IMR-90 (cell line): ENCODE data around the gene EIF6. TPM values are rescaled to one million over a fixed set of nuclear protein-coding genes. Genes with fewer than 3 reads are reported as not detected.

Experiments
- ATAC-seq: fragments of 200-7000 bp; cut with Tn5 transposase; 2 replicates; pipeline ENCODE4 v1.9.1; 2020; ENCODE audit warnings: low read depth, mild to moderate bottlenecking, moderate library complexity
- BruUV-seq: library from RNA; stranded (reverse); fragments of 400-500 nt; replicated peaks from 2 replicates; lab custom pipeline; 2021; lab: Mats Ljungman, UMichigan
- CTCF ChIA-PET: fragments of 300-600 bp; formaldehyde crosslinking; extraction: SDS; loops from one replicate; lab custom pipeline; 2021; ENCODE audit warnings: antibody characterized with exemption; lab: Yijun Ruan, JAX
- POLR2A ChIA-PET: fragments of 300-600 bp; sonication (Branson Sonifier 250); formaldehyde crosslinking; loops from one replicate; lab custom pipeline; 2022; ENCODE audit warnings: antibody characterized with exemption; ENCODE audit not compliant: unreplicated experiment; lab: Charles Lee
- DNase-seq: peaks from one replicate; pipeline ENCODE4 v3.0.0; 2013
- H2AFZ ChIP-seq: replicated peaks from 2 replicates; pipeline ENCODE3; 2013; ENCODE audit warnings: low read length, mild to moderate bottlenecking; ENCODE audit not compliant: poor library complexity
- H2AK5ac ChIP-seq: 2 replicates; pipeline ENCODE4 v1.6.1; 2013; ENCODE audit warnings: low read depth, low read length, inconsistent platforms
- H2AK9ac ChIP-seq: replicated peaks from 2 replicates; pipeline ENCODE3; 2013; ENCODE audit warnings: mild to moderate bottlenecking, low read depth, low read length, moderate library complexity; ENCODE audit not compliant: poor library complexity
- H2BK120ac ChIP-seq: 2 replicates; pipeline ENCODE4 v1.6.1; 2013; ENCODE audit warnings: low read depth, low read length, inconsistent platforms
- H2BK15ac ChIP-seq: 3 replicates; pipeline ENCODE4 v1.6.1; 2013; ENCODE audit warnings: low read depth, low read length, inconsistent platforms
- H2BK20ac ChIP-seq: 2 replicates; pipeline ENCODE4 v1.6.1; 2013; ENCODE audit warnings: low read depth, mild to moderate bottlenecking, inconsistent platforms, low read length, moderate library complexity
- H2BK5ac ChIP-seq: 2 replicates; pipeline ENCODE4 v1.6.1; 2013; ENCODE audit warnings: mild to moderate bottlenecking, low read depth, low read length, inconsistent platforms; ENCODE audit not compliant: poor library complexity, severe bottlenecking
- H3K14ac ChIP-seq: replicated peaks from 2 replicates; pipeline ENCODE4 v1.6.1; 2013; ENCODE audit warnings: low read depth, low read length, inconsistent platforms
- H3K18ac ChIP-seq: 2 replicates; pipeline ENCODE4 v1.6.1; 2013; ENCODE audit warnings: low read depth, low read length, control low read depth
- H3K23ac ChIP-seq: 2 replicates; pipeline ENCODE4 v1.6.1; 2013; ENCODE audit warnings: low read depth, low read length, inconsistent platforms
- H3K27ac ChIP-seq: 2 replicates; pipeline ENCODE4 v1.5.1; 2013; ENCODE audit warnings: mild to moderate bottlenecking, control low read depth, low read length; ENCODE audit not compliant: insufficient read depth
- H3K27me3 ChIP-seq: 2 replicates; pipeline ENCODE4 v1.6.1; 2013; ENCODE audit warnings: low read length; ENCODE audit not compliant: control insufficient read depth, insufficient read depth
- H3K36me3 ChIP-seq: 2 replicates; pipeline ENCODE4 v1.6.1; 2013; ENCODE audit warnings: low read length, mixed read lengths; ENCODE audit not compliant: control insufficient read depth, insufficient read depth
- H3K4ac ChIP-seq: 2 replicates; pipeline ENCODE4 v1.6.1; 2013; ENCODE audit warnings: low read depth, low read length, inconsistent platforms
- H3K4me1 ChIP-seq: 2 replicates; pipeline ENCODE4 v1.6.1; 2013; ENCODE audit warnings: low read length, mixed read lengths; ENCODE audit not compliant: control insufficient read depth, insufficient read depth
- H3K4me2 ChIP-seq: 2 replicates; pipeline ENCODE4 v1.6.1; 2013; ENCODE audit warnings: low read depth, mild to moderate bottlenecking, control low read depth, low read length, moderate library complexity
- H3K4me3 ChIP-seq: 2 replicates; pipeline ENCODE4 v1.5.1; 2013; ENCODE audit warnings: low read depth, mild to moderate bottlenecking, control low read depth, low read length, moderate library complexity; ENCODE audit not compliant: insufficient read depth
- H3K56ac ChIP-seq: 2 replicates; pipeline ENCODE4 v1.6.1; 2013; ENCODE audit warnings: low read length, inconsistent platforms; ENCODE audit not compliant: insufficient read depth; ENCODE audit errors: extremely low read depth
- H3K79me1 ChIP-seq, 2 experiments: 2 replicates each; pipeline ENCODE4 v1.6.1; 2013; ENCODE audit warnings: low read length in 2 of 2, inconsistent platforms in 1 of 2, low read depth in 1 of 2
- H3K9ac ChIP-seq: 2 replicates; pipeline ENCODE4 v1.6.1; 2013; ENCODE audit warnings: low read depth, low read length, control low read depth
- H3K9me1 ChIP-seq: 2 replicates; pipeline ENCODE4 v1.6.1; 2013; ENCODE audit warnings: low read length, inconsistent platforms; ENCODE audit not compliant: insufficient read depth
- H3K9me3 ChIP-seq: 2 replicates; pipeline ENCODE4 v1.6.1; 2013; ENCODE audit warnings: low read length; ENCODE audit not compliant: control insufficient read depth, insufficient read depth
- H4K20me1 ChIP-seq: 2 replicates; pipeline ENCODE4 v1.6.1; 2013; ENCODE audit warnings: low read length, inconsistent platforms; ENCODE audit not compliant: insufficient read depth
- H4K5ac ChIP-seq: 2 replicates; pipeline ENCODE4 v1.6.1; 2013; ENCODE audit warnings: mild to moderate bottlenecking, low read depth, low read length, control low read depth
- H4K8ac ChIP-seq, 2 experiments: 2 replicates each; pipeline ENCODE4 v1.6.1; 2013; ENCODE audit warnings: low read depth in 2 of 2, low read length in 2 of 2, control low read depth in 1 of 2, inconsistent platforms in 1 of 2
- H4K91ac ChIP-seq: 2 replicates; pipeline ENCODE4 v1.6.1; 2013; ENCODE audit warnings: low read depth, low read length, inconsistent platforms; ENCODE audit not compliant: insufficient read depth
- BHLHE40 ChIP-seq: fragments of 150-350 bp; IDR thresholded peaks from 2 replicates; pipeline ENCODE4 v1.6.1; 2016; ENCODE audit warnings: mild to moderate bottlenecking, low read depth, low read length
- CEBPB ChIP-seq: IDR thresholded peaks from 2 replicates; pipeline ENCODE4 v1.6.1; 2012; ENCODE audit warnings: low read depth, low read length, improper control_type of control experiment
- CHD1 ChIP-seq: IDR thresholded peaks from 2 replicates; pipeline ENCODE4 v1.6.1; 2012; ENCODE audit warnings: low read depth, low read length, improper control_type of control experiment
- FOS ChIP-seq: fragments of 150-350 bp; IDR thresholded peaks from 2 replicates; pipeline ENCODE4 v1.6.1; 2016; ENCODE audit warnings: low read depth, low read length
- MAFK ChIP-seq: IDR thresholded peaks from 2 replicates; pipeline ENCODE4 v1.6.1; 2012; ENCODE audit warnings: low read depth, low read length, improper control_type of control experiment
- MXI1 ChIP-seq: IDR thresholded peaks from 2 replicates; pipeline ENCODE4 v1.6.1; 2012; ENCODE audit warnings: low read depth, mild to moderate bottlenecking, low read length, moderate library complexity, borderline replicate concordance
- NFE2L2 ChIP-seq: fragments of 150-350 bp; IDR thresholded peaks from 2 replicates; pipeline ENCODE4 v1.6.1; 2016; ENCODE audit warnings: low read depth, mild to moderate bottlenecking, low read length
- POLR2A ChIP-seq: IDR thresholded peaks from 2 replicates; pipeline ENCODE4 v1.6.1; 2012; ENCODE audit warnings: mild to moderate bottlenecking, low read depth, low read length
- RAD21 ChIP-seq: IDR thresholded peaks from 2 replicates; pipeline ENCODE4 v1.6.1; 2012; ENCODE audit warnings: low read length, improper control_type of control experiment
- RCOR1 ChIP-seq: IDR thresholded peaks from 2 replicates; pipeline ENCODE4 v1.6.1; 2012; ENCODE audit warnings: mild to moderate bottlenecking, low read length, improper control_type of control experiment; ENCODE audit not compliant: insufficient replicate concordance
- RFX5 ChIP-seq: IDR thresholded peaks from 2 replicates; pipeline ENCODE4 v1.8.0; 2012; ENCODE audit warnings: low read depth, mild to moderate bottlenecking, low read length, moderate library complexity
- SMC3 ChIP-seq: fragments of 150-350 bp; IDR thresholded peaks from 2 replicates; pipeline ENCODE4 v1.6.1; 2016; ENCODE audit warnings: low read depth, mild to moderate bottlenecking, antibody characterized with exemption, low read length, moderate library complexity
- WGBS, 2 experiments: methylation state at CpG; one replicate each; pipeline versions ENCODE4 v1.1.5 to v1.1.7; 2013; ENCODE audit warnings: missing lambda C conversion rate in 2 of 2; ENCODE audit not compliant: insufficient read length in 1 of 2; ENCODE audit errors: extremely low coverage in 2 of 2; 5-methylcytosine and 5-hydroxymethylcytosine counted together
- dilution Hi-C: fragments of 300-500 bp; cut with HindIII; formaldehyde crosslinking; loops from one replicate; pipeline ENCODE4 v1.14.3; 2018; ENCODE audit warnings: low sequenced_read_pairs; ENCODE audit not compliant: unreplicated experiment
- in situ Hi-C: fragments of 300-500 bp; cut with MboI; formaldehyde crosslinking; loops from 3 replicates; pipeline ENCODE4 v1.14.3; 2019; ENCODE audit warnings: low sequenced_read_pairs, inconsistent platforms, mixed read lengths
- intact Hi-C: fragments of 100-400 bp; cut with micrococcal nuclease; formaldehyde crosslinking; loops from 2 replicates; pipeline ENCODE4 v1.10.0; 2022
- polyA plus RNA-seq, 3 experiments: library from polyadenylated mRNA; depleted of rRNA; stranded (reverse); fragments of >200 nt; gene quantifications; 2 replicates each; pipeline ENCODE4 v1.2.3, GENCODE V29; 2012; ENCODE audit warnings: low replicate concordance in 1 of 3
- total RNA-seq: library from RNA; depleted of rRNA; stranded (reverse); fragments of >200 nt; gene quantifications from 2 replicates; pipeline ENCODE4 v1.2.3, GENCODE V29; 2012
- TF ChIP-seq, protein P1 (sequence below): fragments of 150-350 bp; IDR thresholded peaks from 2 replicates; pipeline ENCODE4 v1.6.1; 2017; ENCODE audit warnings: mild to moderate bottlenecking, antibody characterized with exemption, low read length, low read depth
- TF ChIP-seq, protein P2 (sequence below): conservative IDR thresholded peaks from 2 replicates; pipeline ENCODE4 v1.5.1; 2012; ENCODE audit warnings: mild to moderate bottlenecking, low read depth, low read length, improper control_type of control experiment
- TF ChIP-seq, protein P3 (sequence below): fragments of 150-350 bp; IDR thresholded peaks from 2 replicates; pipeline ENCODE4 v1.6.1; 2016; ENCODE audit warnings: low read depth, mild to moderate bottlenecking, low read length, moderate library complexity, borderline replicate concordance

Gene EIF6
- total and polyA plus RNA-seq, 2 of the 4 experiments (the other 2 are of a cell fraction): 215 to 227 TPM

DNA sequence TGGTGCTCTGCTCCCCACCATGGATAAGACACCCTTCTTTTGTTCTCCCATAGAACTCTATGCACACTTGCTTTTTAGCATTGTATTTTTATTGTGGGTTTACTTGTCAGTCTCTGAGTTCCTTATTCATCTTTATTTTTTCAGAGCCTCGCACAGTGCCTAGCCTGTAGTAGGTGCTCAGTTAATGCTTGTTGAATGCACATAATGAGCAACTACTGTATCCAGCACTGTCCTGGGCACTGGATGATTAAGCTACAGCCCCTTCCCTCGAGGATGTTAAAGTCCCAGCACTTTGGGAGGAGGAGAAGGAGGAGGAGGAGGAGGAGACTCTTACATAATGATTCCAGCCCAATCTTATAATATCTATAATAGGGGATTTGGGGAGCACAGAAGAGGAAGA lies 41.3 kb downstream of the EIF6 start:
- no peak overlapping the region for H3K27ac ChIP-seq
- H3K4me1 ChIP-seq: no peaks in the 10 kb centered on the region
- H3K9me3 ChIP-seq: no peaks in the 10 kb centered on the region
- H4K5ac ChIP-seq: no peak overlapping the region
- no peak overlapping the region for H2BK15ac ChIP-seq
- peaks cover 4% of the 10 kb centered on the region; the same call in 1 of the 2 replicates for H3K27me3 ChIP-seq
- H3K56ac ChIP-seq: no peak overlapping the region
- no peak overlapping the region for H3K14ac ChIP-seq
- H3K9me1 ChIP-seq: peaks cover 5% of the 10 kb centered on the region; the same call in 1 of the 2 replicates
- H3K4ac ChIP-seq: no peak overlapping the region
- no peak overlapping the region for H2BK20ac ChIP-seq
- TF ChIP-seq SMC3 (no peak), POLR2A (no peak), RCOR1 (no peak), FOS (no peak), NFE2L2 (no peak), CEBPB (no peak), RAD21 (no peak), MAFK (no peak), BHLHE40 (no peak), CHD1 (no peak), RFX5 (no peak), MXI1 (no peak)
- TF ChIP-seq, protein P1, sequence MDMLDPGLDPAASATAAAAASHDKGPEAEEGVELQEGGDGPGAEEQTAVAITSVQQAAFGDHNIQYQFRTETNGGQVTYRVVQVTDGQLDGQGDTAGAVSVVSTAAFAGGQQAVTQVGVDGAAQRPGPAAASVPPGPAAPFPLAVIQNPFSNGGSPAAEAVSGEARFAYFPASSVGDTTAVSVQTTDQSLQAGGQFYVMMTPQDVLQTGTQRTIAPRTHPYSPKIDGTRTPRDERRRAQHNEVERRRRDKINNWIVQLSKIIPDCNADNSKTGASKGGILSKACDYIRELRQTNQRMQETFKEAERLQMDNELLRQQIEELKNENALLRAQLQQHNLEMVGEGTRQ: no peak
- TF ChIP-seq, protein P2, sequence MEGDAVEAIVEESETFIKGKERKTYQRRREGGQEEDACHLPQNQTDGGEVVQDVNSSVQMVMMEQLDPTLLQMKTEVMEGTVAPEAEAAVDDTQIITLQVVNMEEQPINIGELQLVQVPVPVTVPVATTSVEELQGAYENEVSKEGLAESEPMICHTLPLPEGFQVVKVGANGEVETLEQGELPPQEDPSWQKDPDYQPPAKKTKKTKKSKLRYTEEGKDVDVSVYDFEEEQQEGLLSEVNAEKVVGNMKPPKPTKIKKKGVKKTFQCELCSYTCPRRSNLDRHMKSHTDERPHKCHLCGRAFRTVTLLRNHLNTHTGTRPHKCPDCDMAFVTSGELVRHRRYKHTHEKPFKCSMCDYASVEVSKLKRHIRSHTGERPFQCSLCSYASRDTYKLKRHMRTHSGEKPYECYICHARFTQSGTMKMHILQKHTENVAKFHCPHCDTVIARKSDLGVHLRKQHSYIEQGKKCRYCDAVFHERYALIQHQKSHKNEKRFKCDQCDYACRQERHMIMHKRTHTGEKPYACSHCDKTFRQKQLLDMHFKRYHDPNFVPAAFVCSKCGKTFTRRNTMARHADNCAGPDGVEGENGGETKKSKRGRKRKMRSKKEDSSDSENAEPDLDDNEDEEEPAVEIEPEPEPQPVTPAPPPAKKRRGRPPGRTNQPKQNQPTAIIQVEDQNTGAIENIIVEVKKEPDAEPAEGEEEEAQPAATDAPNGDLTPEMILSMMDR: no peak
- TF ChIP-seq, protein P3, sequence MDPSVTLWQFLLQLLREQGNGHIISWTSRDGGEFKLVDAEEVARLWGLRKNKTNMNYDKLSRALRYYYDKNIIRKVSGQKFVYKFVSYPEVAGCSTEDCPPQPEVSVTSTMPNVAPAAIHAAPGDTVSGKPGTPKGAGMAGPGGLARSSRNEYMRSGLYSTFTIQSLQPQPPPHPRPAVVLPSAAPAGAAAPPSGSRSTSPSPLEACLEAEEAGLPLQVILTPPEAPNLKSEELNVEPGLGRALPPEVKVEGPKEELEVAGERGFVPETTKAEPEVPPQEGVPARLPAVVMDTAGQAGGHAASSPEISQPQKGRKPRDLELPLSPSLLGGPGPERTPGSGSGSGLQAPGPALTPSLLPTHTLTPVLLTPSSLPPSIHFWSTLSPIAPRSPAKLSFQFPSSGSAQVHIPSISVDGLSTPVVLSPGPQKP: no peak
- in situ Hi-C loops: no loop called here
- H3K18ac ChIP-seq: no peak overlapping the region
- no peak overlapping the region for H3K23ac ChIP-seq
- no peak for ATAC-seq
- H3K4me2 ChIP-seq: no peak overlapping the region
- intact Hi-C loops: no loop called here
- H2BK5ac ChIP-seq: no peak overlapping the region
- H3K9ac ChIP-seq: no peak overlapping the region
- no peak overlapping the region for H2BK120ac ChIP-seq
- H2AK5ac ChIP-seq: no peak overlapping the region
- no peaks in the 10 kb centered on the region for H3K36me3 ChIP-seq
- no peak overlapping the region for H4K91ac ChIP-seq
- H4K20me1 ChIP-seq: no peaks in the 10 kb centered on the region
- no CpG with 5 or more reads among the region's 2 CpGs for WGBS, 2 experiments
- H2AK9ac ChIP-seq: no peak overlapping the region
- H3K4me3 ChIP-seq: no peak overlapping the region
- no peak overlapping the region for H4K8ac ChIP-seq
- DNase-seq: no peak
- H2AFZ ChIP-seq: no peak overlapping the region
- dilution Hi-C loops: no loop called here
- H3K79me1 ChIP-seq: no peaks in the 10 kb centered on the region
- no TSS peak for BruUV-seq
- ChIA-PET CTCF (no interaction called here), POLR2A (no interaction called here)
